IMR-90 (cell line): Measurements from ENCODE around the gene C17orf50.

Experiments used
- CEBPB ChIP-seq: IDR thresholded peaks from 2 replicates; pipeline ENCODE4 v1.6.1; 2012; ENCODE audit warnings: low read depth, low read length, improper control_type of control experiment
- FOS ChIP-seq: fragments of 150-350 bp; IDR thresholded peaks from 2 replicates; pipeline ENCODE4 v1.6.1; 2016; ENCODE audit warnings: low read depth, low read length
- MAFK ChIP-seq: IDR thresholded peaks from 2 replicates; pipeline ENCODE4 v1.6.1; 2012; ENCODE audit warnings: low read depth, low read length, improper control_type of control experiment
- MAZ ChIP-seq: IDR thresholded peaks from 2 replicates; pipeline ENCODE4 v1.6.1; 2012; ENCODE audit warnings: low read depth, mild to moderate bottlenecking, low read length, improper control_type of control experiment, moderate library complexity, borderline replicate concordance
- POLR2A ChIP-seq: IDR thresholded peaks from 2 replicates; pipeline ENCODE4 v1.6.1; 2012; ENCODE audit warnings: mild to moderate bottlenecking, low read depth, low read length
- RAD21 ChIP-seq: IDR thresholded peaks from 2 replicates; pipeline ENCODE4 v1.6.1; 2012; ENCODE audit warnings: low read length, improper control_type of control experiment
- RCOR1 ChIP-seq: IDR thresholded peaks from 2 replicates; pipeline ENCODE4 v1.6.1; 2012; ENCODE audit warnings: mild to moderate bottlenecking, low read length, improper control_type of control experiment; ENCODE audit not compliant: insufficient replicate concordance
- RFX5 ChIP-seq: IDR thresholded peaks from 2 replicates; pipeline ENCODE4 v1.8.0; 2012; ENCODE audit warnings: low read depth, mild to moderate bottlenecking, low read length, moderate library complexity
- SMC3 ChIP-seq: fragments of 150-350 bp; IDR thresholded peaks from 2 replicates; pipeline ENCODE4 v1.6.1; 2016; ENCODE audit warnings: low read depth, mild to moderate bottlenecking, antibody characterized with exemption, low read length, moderate library complexity
- USF2 ChIP-seq: fragments of 150-350 bp; IDR thresholded peaks from 2 replicates; pipeline ENCODE4 v1.6.1; 2017; ENCODE audit warnings: mild to moderate bottlenecking, antibody characterized with exemption, low read length, low read depth
- TF ChIP-seq, protein P1 (sequence below): conservative IDR thresholded peaks from 2 replicates; pipeline ENCODE4 v1.5.1; 2012; ENCODE audit warnings: mild to moderate bottlenecking, low read depth, low read length, improper control_type of control experiment

DNA sequence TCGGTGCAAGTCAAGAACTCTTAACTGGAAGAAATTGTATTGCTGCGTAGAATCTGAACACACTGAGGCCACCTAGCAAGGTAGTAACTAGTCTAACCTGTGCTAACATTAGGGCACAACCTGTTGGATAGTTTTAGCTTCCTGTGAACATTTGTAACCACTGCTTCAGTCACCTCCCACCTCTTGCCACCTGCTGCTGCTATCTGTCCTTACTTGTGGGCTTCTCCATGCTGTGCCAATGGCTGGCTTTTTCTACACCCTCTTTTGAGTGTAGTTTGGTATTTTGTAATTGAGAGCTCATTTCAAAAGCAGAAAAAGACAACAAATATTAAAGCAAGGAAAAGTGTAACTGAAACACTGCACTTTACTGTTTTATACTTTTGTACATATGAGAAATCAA lies 37.0 kb upstream of the C17orf50 start:
- TF ChIP-seq, protein P1, sequence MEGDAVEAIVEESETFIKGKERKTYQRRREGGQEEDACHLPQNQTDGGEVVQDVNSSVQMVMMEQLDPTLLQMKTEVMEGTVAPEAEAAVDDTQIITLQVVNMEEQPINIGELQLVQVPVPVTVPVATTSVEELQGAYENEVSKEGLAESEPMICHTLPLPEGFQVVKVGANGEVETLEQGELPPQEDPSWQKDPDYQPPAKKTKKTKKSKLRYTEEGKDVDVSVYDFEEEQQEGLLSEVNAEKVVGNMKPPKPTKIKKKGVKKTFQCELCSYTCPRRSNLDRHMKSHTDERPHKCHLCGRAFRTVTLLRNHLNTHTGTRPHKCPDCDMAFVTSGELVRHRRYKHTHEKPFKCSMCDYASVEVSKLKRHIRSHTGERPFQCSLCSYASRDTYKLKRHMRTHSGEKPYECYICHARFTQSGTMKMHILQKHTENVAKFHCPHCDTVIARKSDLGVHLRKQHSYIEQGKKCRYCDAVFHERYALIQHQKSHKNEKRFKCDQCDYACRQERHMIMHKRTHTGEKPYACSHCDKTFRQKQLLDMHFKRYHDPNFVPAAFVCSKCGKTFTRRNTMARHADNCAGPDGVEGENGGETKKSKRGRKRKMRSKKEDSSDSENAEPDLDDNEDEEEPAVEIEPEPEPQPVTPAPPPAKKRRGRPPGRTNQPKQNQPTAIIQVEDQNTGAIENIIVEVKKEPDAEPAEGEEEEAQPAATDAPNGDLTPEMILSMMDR: no peak
- no peak for TF ChIP-seq USF2
- no peak for TF ChIP-seq POLR2A
- no peak for TF ChIP-seq RCOR1
- TF ChIP-seq SMC3: no peak
- TF ChIP-seq MAZ: no peak
- TF ChIP-seq CEBPB: no peak
- TF ChIP-seq RAD21: no peak
- no peak for TF ChIP-seq RFX5
- no peak for TF ChIP-seq FOS
- TF ChIP-seq MAFK: no peak
